GM19467 (cell line): ENCODE results near the gene MAGEL2.
"Not testable (repeated sequence)": the region's sequence is repeated elsewhere in the genome, so short reads cannot be mapped to it uniquely, and the experiment has no call there.

Experiments
- ATAC-seq: cut with Tn5 transposase; IDR thresholded peaks from one replicate; pipeline ENCODE4 v1.9.1; 2021; ENCODE audit warnings: mild to moderate bottlenecking, moderate library complexity; ENCODE audit not compliant: unreplicated experiment

MAGEL2 gene

GRCh38 chr15:23616536-23616935, 31.1 kb downstream of the MAGEL2 start:
- no peak for ATAC-seq

- ATAC-seq: no peak
Measured at GRCh38 chr15:23606226-23606625, 41.4 kb downstream of the MAGEL2 start.

- ATAC-seq: no peak
Measured at GRCh38 chr15:23602124-23602523, 45.5 kb downstream of the MAGEL2 start.

- ATAC-seq: no peak
Measured at GRCh38 chr15:23599053-23599452, 48.6 kb downstream of the MAGEL2 start.

- ATAC-seq: not testable (repeated sequence)
Measured at GRCh38 chr15:23597278-23597677, 50.4 kb downstream of the MAGEL2 start.

GRCh38 chr15:23596736-23597135, 50.9 kb downstream of the MAGEL2 start:
- no peak for ATAC-seq

- ATAC-seq: no peak
Measured at GRCh38 chr15:23595368-23595767, 52.3 kb downstream of the MAGEL2 start.

GRCh38 chr15:23594252-23594770, 53.4 kb downstream of the MAGEL2 start:
- ATAC-seq: no peak
